H1 (cell line): ENCODE results near the gene TAF12. TPM values are rescaled to one million over a fixed set of nuclear protein-coding genes. Genes with fewer than 3 reads are reported as not detected.

ENCODE experiments used
- CTCF ChIA-PET: fragments of 300-600 bp; sonication (Branson Sonifier 250); formaldehyde crosslinking; loops from one replicate; lab custom pipeline; 2021; ENCODE audit not compliant: partially characterized antibody; lab: Charles Lee
- POLR2A ChIA-PET: fragments of 300-600 bp; sonication (Branson Sonifier 250); formaldehyde crosslinking; loops from one replicate; lab custom pipeline; 2021; ENCODE audit warnings: inconsistent platforms; ENCODE audit not compliant: partially characterized antibody; lab: Charles Lee
- DNase-seq, 2 experiments: peaks; one replicate each; pipeline versions ENCODE4 v3.0.0 to v3.0.0-alpha.2; 2010 to 2022; ENCODE audit warnings: low spot score in 2 of 2, low read depth in 1 of 2, mixed read lengths in 1 of 2
- FAIRE-seq: peaks from 2 replicates; lab custom pipeline; 2011; peaks lifted over from hg19 to GRCh38; lab: Jason Lieb, UNC
- H2AFZ ChIP-seq: 2 replicates; pipeline ENCODE4 v1.8.1; 2012; ENCODE audit warnings: low read length, inconsistent platforms
- H2AK5ac ChIP-seq: 2 replicates; pipeline ENCODE4 v1.6.1; 2013; ENCODE audit warnings: low read depth, low read length
- H2BK120ac ChIP-seq: replicated peaks from 2 replicates; pipeline ENCODE3; 2013; ENCODE audit warnings: low read depth, low read length, inconsistent platforms
- H2BK12ac ChIP-seq: 2 replicates; pipeline ENCODE4 v1.6.1; 2013; ENCODE audit warnings: low read depth, low read length
- H2BK15ac ChIP-seq: 2 replicates; pipeline ENCODE4 v1.6.1; 2013; ENCODE audit warnings: low read length
- H2BK20ac ChIP-seq: 2 replicates; pipeline ENCODE4 v1.6.1; 2013; ENCODE audit warnings: low read length
- H2BK5ac ChIP-seq: 2 replicates; pipeline ENCODE4 v1.6.1; 2013; ENCODE audit warnings: low read depth, low read length
- H3K14ac ChIP-seq: 2 replicates; pipeline ENCODE4 v1.6.1; 2013; ENCODE audit warnings: inconsistent platforms; ENCODE audit not compliant: insufficient read length
- H3K18ac ChIP-seq: 2 replicates; pipeline ENCODE4 v1.6.1; 2013; ENCODE audit warnings: low read length; ENCODE audit errors: extremely low read depth
- H3K23ac ChIP-seq: 2 replicates; pipeline ENCODE4 v1.6.1; 2013; ENCODE audit warnings: inconsistent platforms; ENCODE audit not compliant: insufficient read length
- H3K23me2 ChIP-seq: 2 replicates; pipeline ENCODE4 v1.6.1; 2013; ENCODE audit warnings: low read depth, low read length
- H3K27ac ChIP-seq: 2 replicates; pipeline ENCODE4 v1.6.1; 2011; ENCODE audit warnings: low read depth, low read length, inconsistent platforms
- H3K27me3 ChIP-seq, 4 experiments: replicated peaks in 1 of 4; 1 replicate in 1 of 4; 2 replicates in 3 of 4; pipeline versions ENCODE4 v1.6.1 to v1.8.1; 2011 to 2013; ENCODE audit warnings: low read length in 3 of 4, mild to moderate bottlenecking in 3 of 4, inconsistent platforms in 2 of 4, mixed read lengths in 2 of 4, moderate library complexity in 1 of 4; ENCODE audit not compliant: control insufficient read depth in 3 of 4, insufficient read depth in 3 of 4; ENCODE audit errors: extremely low read depth in 1 of 4
- H3K36me3 ChIP-seq, 4 experiments: 2 replicates each; pipeline versions ENCODE4 v1.6.1 to v1.8.1; 2011 to 2013; ENCODE audit warnings: mild to moderate bottlenecking in 4 of 4, low read length in 3 of 4, moderate library complexity in 2 of 4, control low read depth in 1 of 4, inconsistent platforms in 1 of 4; ENCODE audit not compliant: insufficient read depth in 4 of 4, control insufficient read depth in 2 of 4
- H3K4ac ChIP-seq: replicated peaks from 2 replicates; pipeline ENCODE3; 2013; ENCODE audit warnings: low read length, low read depth, mixed read lengths, inconsistent platforms; ENCODE audit not compliant: insufficient read length
- H3K4me1 ChIP-seq, 4 experiments: replicated peaks in 1 of 4; 1 replicate in 1 of 4; 2 replicates in 3 of 4; pipeline versions ENCODE4 v1.6.1 to v1.8.1; 2011 to 2013; ENCODE audit warnings: low read length in 3 of 4, inconsistent platforms in 2 of 4, mixed read lengths in 1 of 4; ENCODE audit not compliant: insufficient read depth in 4 of 4, control insufficient read depth in 3 of 4
- H3K4me2 ChIP-seq, 2 experiments: 2 replicates each; pipeline versions ENCODE4 v1.6.1 to v1.8.1; 2011 to 2013; ENCODE audit warnings: low read depth in 2 of 2, low read length in 2 of 2, control low read depth in 1 of 2, inconsistent platforms in 1 of 2, mild to moderate bottlenecking in 1 of 2; ENCODE audit not compliant: insufficient read depth in 1 of 2
- H3K4me3 ChIP-seq, 4 experiments: fragments of 200-600, 300-600 bp in 1 of 4; sonication (generic), shearing (Covaris generic), sonication (Bioruptor Twin) in 1 of 4; 2 replicates each; pipeline versions ENCODE4 v1.5.1 to v1.8.1; 2011 to 2016; ENCODE audit warnings: low read length in 4 of 4, low read depth in 3 of 4, control low read depth in 2 of 4, inconsistent platforms in 2 of 4, mild to moderate bottlenecking in 2 of 4, mixed read lengths in 1 of 4, moderate library complexity in 1 of 4; ENCODE audit not compliant: insufficient read depth in 2 of 4; ENCODE audit errors: extremely low read depth in 1 of 4
- H3K56ac ChIP-seq: replicated peaks from 2 replicates; pipeline ENCODE3; 2013; ENCODE audit warnings: low read depth, mild to moderate bottlenecking, mixed read lengths, low read length, inconsistent platforms; ENCODE audit not compliant: insufficient read length
- H3K79me1 ChIP-seq: 2 replicates; pipeline ENCODE4 v1.6.1; 2013; ENCODE audit warnings: low read depth, low read length, control low read depth
- H3K79me2 ChIP-seq, 2 experiments: 2 replicates each; pipeline versions ENCODE4 v1.6.1 to v1.8.1; 2012 to 2013; ENCODE audit warnings: low read length in 2 of 2, mild to moderate bottlenecking in 2 of 2, inconsistent platforms in 1 of 2; ENCODE audit not compliant: insufficient read depth in 2 of 2, control insufficient read depth in 1 of 2
- H3K9ac ChIP-seq, 4 experiments: replicated peaks in 1 of 4; 1 replicate in 1 of 4; 2 replicates in 3 of 4; pipeline versions ENCODE4 v1.6.1 to v1.8.1; 2011 to 2013; ENCODE audit warnings: low read depth in 3 of 4, low read length in 3 of 4, control low read depth in 2 of 4, mild to moderate bottlenecking in 2 of 4, moderate library complexity in 2 of 4, inconsistent platforms in 1 of 4; ENCODE audit errors: extremely low read depth in 1 of 4
- H3K9me3 ChIP-seq, 2 experiments: 2 replicates each; pipeline versions ENCODE4 v1.6.1 to v1.8.1; 2012 to 2013; ENCODE audit warnings: mild to moderate bottlenecking in 2 of 2, moderate library complexity in 2 of 2, control low read depth in 1 of 2, inconsistent platforms in 1 of 2, low read depth in 1 of 2, low read length in 1 of 2, mixed read lengths in 1 of 2; ENCODE audit not compliant: insufficient read depth in 2 of 2
- H4K20me1 ChIP-seq, 2 experiments: replicated peaks in 1 of 2; 2 replicates each; pipeline versions ENCODE3 to v1.8.1; 2011 to 2013; ENCODE audit warnings: inconsistent platforms in 2 of 2, low read length in 2 of 2, mild to moderate bottlenecking in 1 of 2; ENCODE audit not compliant: insufficient read depth in 2 of 2, control insufficient read depth in 1 of 2
- H4K5ac ChIP-seq: 2 replicates; pipeline ENCODE4 v1.6.1; 2013; ENCODE audit warnings: low read length, low read depth, mixed read lengths, inconsistent platforms; ENCODE audit not compliant: insufficient read length
- H4K8ac ChIP-seq: 2 replicates; pipeline ENCODE4 v1.8.0; 2013; ENCODE audit warnings: mild to moderate bottlenecking, moderate library complexity, low read length, inconsistent platforms; ENCODE audit not compliant: insufficient read depth; ENCODE audit errors: extremely low read depth
- H4K91ac ChIP-seq: replicated peaks from 2 replicates; pipeline ENCODE3; 2013; ENCODE audit warnings: low read length, mixed read lengths, inconsistent platforms; ENCODE audit not compliant: insufficient read length
- BACH1 ChIP-seq: IDR thresholded peaks from 2 replicates; pipeline ENCODE4 v1.6.1; 2012; ENCODE audit warnings: low read length, improper control_type of control experiment
- CBX8 ChIP-seq: fragments of 300-800, 300-1000 bp; sonication (generic); IDR thresholded peaks from 2 replicates; pipeline ENCODE4 v1.7.1; 2016; ENCODE audit warnings: low read depth, low read length, borderline replicate concordance
- CREB1 ChIP-seq: IDR thresholded peaks from 2 replicates; pipeline ENCODE4 v1.6.1; 2012; ENCODE audit warnings: inconsistent platforms
- JUN ChIP-seq: IDR thresholded peaks from 2 replicates; pipeline ENCODE4 v1.6.1; 2011; ENCODE audit warnings: low read depth, mild to moderate bottlenecking, improper control_type of control experiment, low read length
- KDM1A ChIP-seq: fragments of 200-600, 300-600 bp; sonication (generic); IDR thresholded peaks from 2 replicates; pipeline ENCODE4 v1.7.1; 2016; ENCODE audit warnings: mild to moderate bottlenecking, low read length, borderline replicate concordance
- POLR2A ChIP-seq, 2 experiments: IDR thresholded peaks; 1 replicate in 1 of 2; 2 replicates in 1 of 2; pipeline ENCODE4 v1.6.1; 2011; ENCODE audit warnings: low read depth in 2 of 2, low read length in 2 of 2, mild to moderate bottlenecking in 2 of 2; ENCODE audit errors: control extremely low read depth in 1 of 2
- POLR2AphosphoS5 ChIP-seq: IDR thresholded peaks from 2 replicates; pipeline ENCODE4 v1.6.1; 2011; ENCODE audit warnings: low read depth, low read length
- POU5F1 ChIP-seq: IDR thresholded peaks from 2 replicates; pipeline ENCODE4 v1.6.1; 2011; ENCODE audit warnings: low read depth, mild to moderate bottlenecking, low read length, moderate library complexity
- SP1 ChIP-seq: IDR thresholded peaks from 2 replicates; pipeline ENCODE4 v1.6.1; 2011; ENCODE audit warnings: low read depth, low read length
- SRF ChIP-seq: IDR thresholded peaks from 2 replicates; pipeline ENCODE4 v1.6.1; 2011; ENCODE audit warnings: mild to moderate bottlenecking, low read depth, low read length, moderate library complexity
- SUZ12 ChIP-seq: fragments of 200-600 bp; sonication (generic); IDR thresholded peaks from 2 replicates; pipeline ENCODE4 v1.6.1; 2012; ENCODE audit warnings: mild to moderate bottlenecking, inconsistent platforms, low read length, moderate library complexity, mixed read lengths
- TEAD4 ChIP-seq: IDR thresholded peaks from 2 replicates; pipeline ENCODE4 v1.6.1; 2012; ENCODE audit warnings: low read depth, low read length, inconsistent platforms, mixed read lengths
- WGBS, 2 experiments: shearing (Covaris generic) in 1 of 2; methylation state at CpG; one replicate each; pipeline versions ENCODE4 v1.1.6 to v1.1.7; 2013 to 2015; ENCODE audit warnings: low lambda C conversion rate in 2 of 2, mixed read lengths in 2 of 2, inconsistent platforms in 1 of 2, low coverage in 1 of 2, missing lambda C conversion rate in 1 of 2; ENCODE audit not compliant: insufficient replicate concordance in 2 of 2, insufficient coverage in 1 of 2, insufficient read length in 1 of 2; ENCODE audit errors: extremely low coverage in 1 of 2, missing lambda C conversion rate in 1 of 2; 5-methylcytosine and 5-hydroxymethylcytosine counted together
- polyA plus RNA-seq, 7 experiments: library from polyadenylated mRNA; depleted of rRNA in 3 of 7; stranded (reverse) in 5 of 7; unstranded in 2 of 7; fragments of >200 nt in 5 of 7; fragments of 200-250 nt in 2 of 7; gene quantifications; 1 replicate in 5 of 7; 2 replicates in 1 of 7; 4 replicates in 1 of 7; pipeline versions ENCODE4 v1.2.1 to v1.2.3, GENCODE V29; 2011 to 2013; ENCODE audit warnings: missing spikeins in 2 of 7, mixed read lengths in 2 of 7
- total RNA-seq: library from RNA; stranded (reverse); fragmentation: NEBNext Ultra II Directional; extraction: Animal tissue kit (Norgen Biotek cat#: 25700); gene quantifications from 2 replicates; pipeline ENCODE4 v1.2.1, GENCODE V29; 2021

TAF12 gene
- total and polyA plus RNA-seq, 2 of the 8 experiments (the other 6 are each of a cell fraction or from before 2014, with no cell fraction given) = 25.1 to 27.2 TPM

GRCh38 chr1:28666806-28667205, 23.9 kb upstream of the TAF12 start:
- TF ChIP-seq CREB1 (no peak), SRF (no peak), CBX8 (no peak), POLR2A (IDR thresholded peaks at IDR 0.05; ENCODE audit: control extremely low read depth in 1 of 2, low read depth in 2 of 2, low read length in 2 of 2) (no peak), POU5F1 (no peak), BACH1 (no peak), SP1 (no peak), POLR2AphosphoS5 (no peak), TEAD4 (no peak), SUZ12 (no peak), KDM1A (no peak), JUN (no peak)
- no peak overlapping the region for H2BK5ac ChIP-seq
- no peak overlapping the region for H4K5ac ChIP-seq
- no peak overlapping the region for H3K9ac ChIP-seq
- H3K9me3 ChIP-seq = no peaks in the 10 kb centered on the region
- H3K56ac ChIP-seq = no peak overlapping the region
- H2AK5ac ChIP-seq = no peak overlapping the region
- H2AFZ ChIP-seq = no peak overlapping the region
- H3K4me3 ChIP-seq = no peak overlapping the region
- H3K4me2 ChIP-seq = no peak overlapping the region
- WGBS, 2 experiments = 90% methylated on average over 8 of the region's 12 CpGs; no CpG with 5 or more reads in 1 of the 2 experiments
- H2BK20ac ChIP-seq = no peak overlapping the region
- H3K4me1 ChIP-seq = peaks cover 4 to 15% (median 7%) of the 10 kb centered on the region in 4 experiments; a peak in 5 of 7 replicates
- H3K79me1 ChIP-seq = no peaks in the 10 kb centered on the region
- POLR2A ChIA-PET = interaction anchor here (1.1 to 6.0 kb wide), 4 partner anchors 12 to 69 kb away, joined by 3 to 56 read pairs (median 6); partner anchors contain the start of genes RNU11 and YTHDF2
- H3K18ac ChIP-seq = no peak overlapping the region
- no peak overlapping the region for H2BK12ac ChIP-seq
- H4K8ac ChIP-seq = no peak overlapping the region
- H2BK15ac ChIP-seq = no peak overlapping the region
- CTCF ChIA-PET = interaction anchor here (1.2 to 4.1 kb wide), 3 partner anchors 26 to 210 kb away, joined by 4 to 12 read pairs (median 4); partner anchors contain the start of gene YTHDF2
- peaks cover 10% of the 10 kb centered on the region; the same call in 1 of the 2 replicates for H3K23me2 ChIP-seq
- H4K20me1 ChIP-seq = no peaks in the 10 kb centered on the region
- DNase-seq = no peak
- H3K4ac ChIP-seq = no peak overlapping the region
- no peak overlapping the region for H2BK120ac ChIP-seq
- no peak for FAIRE-seq
- no peak overlapping the region for H3K27ac ChIP-seq
- no peak overlapping the region for H3K23ac ChIP-seq
- H3K79me2 ChIP-seq = peaks cover 0 to 21% of the 10 kb centered on the region in 2 experiments; a peak in 2 of 4 replicates
- H3K27me3 ChIP-seq = no peaks in the 10 kb centered on the region
- H4K91ac ChIP-seq = no peak overlapping the region
- no peak overlapping the region for H3K14ac ChIP-seq
- H3K36me3 ChIP-seq = no peaks in the 10 kb centered on the region
